Pericardium fibroblast (primary cell): Measurements from ENCODE around the gene MATN3. TPM values are rescaled to one million over a fixed set of nuclear protein-coding genes. Genes with fewer than 3 reads are reported as not detected.

ENCODE experiments used
- total RNA-seq: library from RNA; depleted of rRNA; stranded (reverse); fragments of >200 nt; gene quantifications from 2 replicates; pipeline ENCODE4 v1.2.3, GENCODE V29; 2015

Gene MATN3
- 2.1 and 2.9 TPM in 2 replicates for total RNA-seq

GRCh38 chr2:20012282-20013125 is at the start of gene MATN3:
TSS of gene MATN3 (minus strand) at chr2:20012668. CDS start at chr2:20012631, 37 bp downstream.

GRCh38 chr2:20051532-20052228 is 39.2 kb upstream of the MATN3 start, which contains the start of gene LAPTM4A:
TSS of gene LAPTM4A (minus strand) at chr2:20051628. CDS start at chr2:20051520, 108 bp downstream.

GRCh38 chr2:19989667-19990415 is 22.6 kb downstream of the MATN3 start, which contains the start of gene WDR35:
TSS of gene WDR35 (minus strand) at chr2:19990105. CDS start at chr2:19990015, 90 bp downstream.

Other genes starting within 250 kb of the MATN3 start
- 1.2 and 2.3 TPM in 2 replicates for gene TTC32, start 110.7 kb downstream of the MATN3 start, total RNA-seq
- gene WDR35, start 22.6 kb downstream of the MATN3 start, total RNA-seq: 2.2 and 3.4 TPM in 2 replicates
- 252 and 282 TPM in 2 replicates for gene LAPTM4A, start 39.0 kb upstream of the MATN3 start, total RNA-seq
- gene SDC1, start 212.5 kb upstream of the MATN3 start, total RNA-seq: 1.8 and 4.0 TPM in 2 replicates